Stimulated activated CD4-positive, alpha-beta T cell treated with anti-CD3 and anti-CD28 coated beads, Interleukin-12 subunit alpha, Interleukin-12 subunit beta, amount 100 ng/mL, for 24 hours (primary cell): ENCODE data around the gene TNFRSF14.
A peak's percentile ranks its signal among the peaks of the same experiment; 100 is the strongest.

Experiments used
- DNase-seq, 2 experiments: peaks; one replicate each; pipeline ENCODE4 v3.0.0-alpha.2; 2020; ENCODE audit warnings: low read depth in 2 of 2

TNFRSF14 gene

DNA sequence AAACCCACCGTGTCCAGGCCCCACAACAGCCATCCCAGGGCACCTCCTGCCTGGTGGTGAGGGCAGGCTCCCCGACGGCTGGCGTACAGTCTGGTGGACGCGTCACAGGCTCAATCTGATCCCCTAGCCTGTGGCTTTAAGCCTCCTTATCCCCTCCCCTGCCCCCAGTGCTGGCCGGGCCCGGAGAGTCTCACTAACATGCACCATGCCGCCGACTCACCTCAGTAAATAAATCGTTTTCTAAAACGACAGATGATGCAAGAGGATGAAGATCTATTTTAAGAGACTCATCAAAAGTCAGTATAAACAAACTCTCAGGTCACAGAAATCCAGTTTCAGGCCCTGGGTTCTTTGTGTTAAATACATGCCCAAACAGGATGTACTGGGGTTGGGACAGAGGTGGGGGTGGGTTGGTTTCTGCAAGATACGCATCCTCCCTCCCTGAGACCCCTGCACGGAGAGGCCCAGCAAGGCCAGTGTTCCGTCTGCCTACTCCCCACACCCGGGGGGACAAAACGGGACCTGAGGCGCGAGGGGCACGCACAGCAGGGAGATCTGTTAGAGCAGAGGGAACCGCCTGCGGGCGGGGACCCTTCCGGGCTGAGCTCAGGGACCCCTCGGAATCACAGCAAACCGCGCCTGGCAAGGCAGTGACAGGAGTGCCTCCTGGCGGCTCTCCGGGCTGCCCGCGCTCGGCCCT, 32.8 kb upstream of the TNFRSF14 start:
- DNase-seq = no peak

DNA sequence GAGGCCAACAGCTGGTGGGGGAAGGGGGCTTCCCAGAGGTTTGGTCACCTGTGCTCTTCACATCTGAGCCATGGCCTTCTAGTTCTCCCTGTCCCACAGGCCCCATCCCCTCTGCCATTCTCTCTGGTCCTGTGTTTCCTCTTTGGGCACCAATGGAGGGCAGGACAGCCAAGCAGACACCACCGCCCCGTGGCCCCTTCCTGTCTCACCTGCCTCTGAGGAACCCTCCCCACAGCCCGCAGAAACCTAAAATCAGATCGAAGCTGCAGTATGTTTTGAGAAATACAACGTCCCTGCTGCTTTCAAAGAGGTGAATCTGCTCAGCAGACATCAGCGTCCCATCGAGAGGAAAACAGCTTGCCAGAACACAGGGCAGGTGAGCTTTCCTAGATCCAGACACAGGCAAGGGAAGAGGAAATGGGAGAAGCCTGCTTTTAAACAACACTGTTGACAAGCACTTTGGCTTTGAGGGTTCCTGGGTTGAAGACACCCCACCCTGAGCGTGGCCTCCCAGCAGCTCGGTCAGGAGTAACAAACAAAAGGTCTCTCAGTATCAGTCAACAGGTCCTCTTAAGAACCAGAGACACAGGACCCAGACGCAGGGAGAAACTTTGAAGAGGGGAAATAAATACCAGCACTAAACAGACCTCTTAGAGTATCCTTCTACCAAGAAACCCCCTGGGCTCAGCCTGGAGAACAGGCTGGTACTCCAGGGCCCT, 32.1 kb upstream of the TNFRSF14 start:
- DNase-seq = no peak

DNA sequence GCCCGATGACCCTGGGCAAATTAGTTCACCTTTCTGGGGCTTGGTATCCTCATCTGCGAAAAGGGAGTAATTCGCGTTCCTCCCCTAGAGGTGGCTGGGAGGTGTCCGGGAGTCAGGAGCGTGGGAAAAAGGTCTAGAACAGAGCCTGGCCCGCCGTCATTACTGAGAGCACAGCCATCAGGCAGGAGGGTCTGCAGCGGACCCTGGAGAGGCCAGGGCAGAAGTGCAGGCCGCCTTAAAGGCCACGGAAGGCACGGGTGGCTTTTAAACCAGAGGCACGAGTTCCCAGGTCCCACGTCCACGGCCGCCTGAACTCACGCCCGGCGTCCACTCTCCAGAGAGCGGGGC, 30.6 kb upstream of the TNFRSF14 start:
- no peak for DNase-seq

DNA sequence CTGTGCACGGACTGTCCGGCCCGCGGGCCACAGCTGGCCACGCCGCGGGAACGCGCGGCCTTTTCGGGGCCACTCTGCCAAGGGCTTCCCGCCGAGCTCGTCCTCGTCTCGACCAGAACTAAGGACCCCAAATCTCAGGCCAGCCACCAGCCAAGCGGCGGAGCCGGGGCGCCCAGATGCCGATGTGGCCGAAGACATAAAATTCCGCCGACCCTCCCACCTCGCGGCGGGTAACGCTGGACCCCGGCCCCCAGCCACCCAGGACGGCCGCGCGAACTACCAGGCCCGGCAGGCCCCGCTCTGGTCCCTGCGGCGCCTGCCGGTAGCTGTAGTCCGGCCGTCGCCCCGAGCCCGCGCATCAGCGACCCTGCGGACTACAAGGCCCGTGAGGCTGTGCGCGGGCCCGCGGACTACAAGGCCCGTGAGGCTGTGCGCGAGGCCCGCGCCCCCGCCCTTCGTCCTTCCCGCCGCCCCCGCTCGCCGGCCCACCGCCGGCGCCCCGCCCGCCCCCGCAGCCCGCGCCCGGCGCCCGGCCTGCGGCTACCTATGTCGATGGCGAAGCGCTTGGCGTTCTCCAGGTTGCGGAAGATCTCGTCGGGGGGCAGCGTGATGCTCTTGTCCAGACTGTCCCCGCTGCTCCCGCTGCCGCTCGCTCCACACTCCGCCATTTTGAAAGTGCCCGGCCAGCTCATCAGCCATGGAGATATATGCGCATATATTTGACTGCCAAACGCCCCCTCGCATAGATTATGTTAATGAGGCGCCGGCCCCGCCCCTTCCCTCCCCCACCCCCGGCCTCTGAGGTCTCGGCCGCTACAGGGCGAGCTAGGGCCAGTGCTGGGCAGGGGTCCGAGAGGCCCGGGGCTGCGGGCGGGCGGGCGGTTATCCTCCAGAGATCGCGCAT, 30.0 kb upstream of the TNFRSF14 start, which contains the start of gene PANK4:
Gene PANK4 (minus strand): TSS at position 677 of the 904 bp plus-strand sequence. CDS start 9 bp downstream, at position 668.
- DNase-seq = peak; percentile 74 to 83

DNA sequence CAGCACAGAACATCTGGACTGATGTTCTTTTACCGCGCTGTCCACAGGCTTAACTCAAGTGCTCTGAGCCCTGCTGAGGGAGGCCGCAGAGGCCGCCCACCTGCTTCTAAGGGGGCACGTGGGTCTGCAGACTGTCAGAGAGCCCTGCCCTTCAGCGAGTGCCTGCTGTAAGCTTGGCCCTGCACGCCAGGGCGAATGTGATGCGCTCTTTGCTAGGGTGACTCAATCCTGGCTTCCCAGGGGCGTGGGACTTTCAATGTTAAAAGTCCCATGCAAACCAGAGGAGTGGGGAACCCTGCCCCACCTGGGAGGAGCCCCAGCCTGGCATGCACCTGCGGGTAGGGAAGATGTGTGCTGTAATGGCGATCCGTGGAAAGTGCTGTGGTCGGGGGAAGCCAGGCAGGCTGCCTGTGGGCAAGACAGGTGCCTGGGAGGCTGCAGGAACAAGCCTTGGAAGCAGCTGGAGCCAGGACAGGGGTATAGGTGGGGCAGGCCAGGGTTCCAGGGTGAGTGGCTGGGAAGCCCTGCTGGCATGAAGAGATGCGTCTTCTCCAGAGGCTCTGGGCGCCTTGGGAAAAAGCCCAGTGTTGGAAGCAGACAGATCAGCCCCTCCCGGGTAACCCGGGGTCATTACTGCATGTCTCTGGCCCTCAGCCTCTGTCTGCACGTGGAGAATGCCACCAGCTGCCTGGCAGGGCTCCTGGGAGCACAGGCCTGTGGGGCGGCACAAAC, 29.2 kb upstream of the TNFRSF14 start:
- peak; percentile 24 to 55 for DNase-seq

DNA sequence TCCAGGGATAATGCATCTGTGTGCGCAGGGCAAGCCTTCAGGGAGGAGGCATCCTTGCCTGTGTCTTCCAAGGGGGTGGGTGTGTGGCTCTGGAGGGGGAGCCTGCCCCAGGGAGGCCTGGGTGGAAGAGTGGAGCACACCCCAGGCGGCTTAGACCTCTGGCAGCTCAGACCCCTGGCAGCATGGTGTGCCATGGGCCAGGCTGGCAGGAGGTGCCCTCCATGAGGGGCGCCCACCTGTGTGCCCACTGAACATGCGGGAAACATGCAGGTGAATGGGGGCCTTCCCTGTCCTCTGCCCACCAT, 28.7 kb upstream of the TNFRSF14 start:
- no peak for DNase-seq

DNA sequence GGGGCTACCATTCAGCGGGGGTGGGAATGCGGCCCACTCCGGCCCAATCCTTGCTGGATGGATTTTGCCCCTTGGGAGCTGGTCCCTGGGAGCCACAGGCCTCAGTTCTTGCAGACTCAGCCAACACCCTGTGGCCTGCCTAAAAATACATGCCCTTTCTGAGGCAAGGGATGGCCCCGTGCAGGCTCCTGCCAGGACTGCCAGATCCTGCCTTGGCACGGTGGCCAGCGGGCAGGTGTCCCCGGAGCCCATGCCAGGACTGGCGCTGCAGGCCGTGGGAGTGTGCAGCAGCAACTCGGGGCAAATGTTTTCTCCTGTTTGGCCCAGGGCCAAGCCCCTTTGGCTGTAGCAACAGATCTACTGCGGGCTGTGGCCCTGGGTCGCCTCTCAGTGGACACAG, 28.2 kb upstream of the TNFRSF14 start:
- no peak for DNase-seq

DNA sequence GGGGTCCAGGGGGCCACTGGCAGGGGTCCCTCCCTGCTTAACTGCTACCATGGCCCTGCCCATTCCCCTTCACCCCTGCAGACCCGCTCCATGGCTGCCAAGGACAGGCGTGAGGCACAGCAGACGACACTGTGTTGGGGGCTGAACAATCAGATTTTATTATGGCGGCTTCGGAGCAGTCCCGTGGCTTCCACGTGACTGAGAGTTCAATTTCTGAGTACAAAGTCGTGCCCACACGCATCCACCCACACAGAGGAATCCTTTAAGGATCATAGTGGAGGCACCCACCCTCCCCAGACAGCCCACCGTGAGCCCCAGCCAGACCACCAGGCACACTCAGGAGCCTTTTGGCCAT, 27.6 kb upstream of the TNFRSF14 start:
- DNase-seq = no peak

DNA sequence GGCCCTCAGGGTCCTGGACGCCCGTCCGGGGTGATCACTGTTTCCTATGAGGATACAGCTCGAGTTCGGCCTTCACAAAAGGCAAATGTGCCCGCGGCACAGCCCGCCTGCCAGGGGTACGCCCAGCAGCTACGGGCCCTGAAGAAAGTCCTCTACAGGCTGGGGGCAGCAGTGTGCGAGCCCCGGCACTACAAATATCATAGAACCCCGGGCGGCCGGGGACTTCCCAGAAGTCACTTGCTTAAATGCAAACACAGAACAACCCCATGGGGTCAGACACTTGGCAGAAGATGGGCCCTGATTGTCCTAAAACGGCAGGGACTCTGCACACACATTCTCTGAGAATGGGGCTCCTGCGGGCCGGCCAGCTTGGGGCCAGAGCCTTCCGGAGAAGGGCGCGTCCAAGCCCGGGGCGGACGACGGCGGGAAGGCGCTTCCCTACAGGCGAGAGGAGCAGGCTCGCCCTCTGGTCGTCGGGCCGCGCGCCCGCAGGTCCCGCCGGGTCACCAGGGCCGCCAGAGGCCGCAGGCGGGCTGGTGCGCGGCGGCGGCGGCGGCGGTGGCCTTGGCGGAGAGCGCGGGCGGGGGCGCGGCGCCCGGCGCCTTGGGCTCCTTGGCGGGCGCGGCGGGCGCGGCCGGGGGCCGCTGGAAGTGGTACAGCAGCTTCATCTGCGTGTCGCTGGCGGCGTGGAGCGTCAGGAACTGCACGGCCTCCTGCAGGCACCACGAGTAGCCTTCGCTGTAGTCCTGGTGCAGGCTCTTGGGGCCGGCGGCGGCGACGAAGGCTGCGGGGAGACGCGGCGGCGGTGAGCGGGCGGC, 27.0 kb upstream of the TNFRSF14 start:
- DNase-seq = no peak

DNA sequence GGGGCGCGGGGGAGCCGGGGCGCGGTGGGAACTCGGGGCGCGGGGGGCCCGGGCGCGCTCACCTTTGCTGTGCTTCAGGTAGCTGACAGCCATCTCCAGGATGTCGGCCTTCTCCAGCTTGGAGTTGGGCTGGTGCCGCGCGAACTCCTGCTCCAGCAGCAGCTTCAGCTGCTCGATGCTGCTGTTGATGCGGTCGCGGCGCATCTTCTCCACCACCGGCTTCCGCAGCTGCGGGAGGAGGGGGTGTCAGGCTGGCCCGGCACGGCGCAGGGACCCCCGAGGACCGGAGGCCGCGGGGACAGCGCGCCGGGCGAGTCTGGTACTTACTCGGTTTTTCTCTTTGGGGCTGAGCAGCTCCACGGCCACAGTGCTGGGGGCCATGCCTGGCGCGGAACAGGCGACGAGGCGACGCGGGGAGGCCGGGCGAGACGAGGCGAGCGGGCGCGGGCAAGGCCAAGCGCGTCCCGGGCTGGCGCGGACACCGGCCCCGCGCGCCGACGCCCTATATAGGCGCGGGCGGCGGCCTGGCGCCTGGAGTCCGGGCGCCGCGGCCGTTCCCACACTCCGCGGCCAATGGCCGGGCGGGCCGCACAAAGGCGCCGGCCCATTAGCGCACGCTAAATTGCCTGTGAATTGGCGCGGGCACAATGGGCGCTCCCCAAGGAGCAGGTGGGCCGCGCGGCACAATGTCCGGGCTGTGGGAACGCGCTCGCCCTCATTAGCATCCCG, 26.2 kb upstream of the TNFRSF14 start, which contains the start of gene HES5:
Gene HES5 (minus strand): TSS at position 480 of the 729 bp plus-strand sequence. CDS start 99 bp downstream, at position 381.
- DNase-seq = no peak

DNA sequence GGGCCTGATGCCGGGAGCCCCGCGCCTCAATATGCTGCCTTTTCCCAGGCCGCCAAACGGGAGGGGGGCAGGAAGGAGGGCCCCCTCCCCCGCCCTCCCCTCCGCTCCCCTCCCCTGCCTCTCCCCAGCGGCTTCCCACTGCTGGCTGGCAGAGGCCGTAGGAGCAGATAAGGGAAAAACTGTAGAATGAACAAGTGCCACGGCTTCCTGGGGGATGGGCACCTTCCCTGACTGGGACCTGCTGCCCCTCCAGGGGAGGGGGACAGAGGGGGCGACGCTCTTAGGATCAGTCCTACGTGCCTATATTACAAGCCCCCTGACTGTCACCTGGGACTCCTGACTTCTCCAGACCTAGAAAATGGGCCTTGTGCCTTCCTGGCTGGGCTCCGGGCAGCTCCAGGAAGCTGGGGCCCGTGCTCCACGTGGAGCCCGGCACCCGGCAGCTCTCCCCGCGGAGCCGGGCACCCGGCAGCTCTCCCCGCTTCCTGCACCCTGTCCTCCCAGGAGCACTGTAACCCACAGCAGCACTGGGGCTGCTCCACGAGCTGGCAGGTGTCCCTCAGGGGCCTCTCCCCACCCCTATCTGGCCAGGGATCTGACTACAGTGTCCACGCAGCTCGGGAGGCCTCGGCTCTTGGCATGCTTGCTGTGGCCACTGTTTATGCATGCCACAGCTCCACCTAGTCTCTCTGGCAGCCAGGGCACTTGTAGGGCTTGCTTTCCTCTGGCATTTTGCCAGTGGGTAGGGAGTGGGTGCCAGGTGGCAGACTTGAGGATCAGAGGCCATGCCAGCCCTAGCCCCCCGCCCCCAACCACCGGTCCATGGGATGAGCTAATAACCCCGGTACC, 25.4 kb upstream of the TNFRSF14 start:
- DNase-seq = no peak

DNA sequence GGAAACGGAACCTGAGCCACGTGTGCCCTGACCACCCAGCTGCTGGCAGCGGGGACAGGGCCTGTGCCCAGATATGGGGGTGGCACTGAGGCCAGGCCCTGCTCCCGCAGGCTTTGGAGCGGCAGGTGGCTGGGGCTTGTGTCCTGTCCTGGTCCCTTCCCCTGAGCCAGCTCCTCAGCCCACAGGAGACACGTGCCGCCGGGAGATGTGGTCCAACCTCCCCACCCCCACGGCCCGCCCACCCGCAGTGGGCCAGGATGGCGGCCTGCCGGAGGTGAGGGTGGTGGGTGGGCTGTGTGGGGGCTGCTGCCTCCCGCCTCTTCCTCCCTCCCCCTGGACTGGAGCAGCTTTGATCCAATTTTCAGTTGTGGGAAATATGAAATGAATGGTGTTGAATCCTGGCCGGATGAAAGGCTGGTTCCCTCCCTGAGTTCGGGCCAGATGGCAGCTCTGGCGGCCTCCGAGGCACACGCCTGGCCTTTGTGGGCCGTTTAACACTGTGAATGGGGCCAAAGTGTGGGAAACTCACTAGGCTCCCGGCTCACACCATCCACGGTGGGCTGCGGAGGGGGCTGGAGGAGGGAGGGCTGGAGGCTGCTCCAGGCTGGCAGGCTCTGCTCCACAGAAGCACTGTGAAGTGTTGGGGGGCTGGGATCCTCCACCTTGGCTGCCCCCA, 23.5 kb upstream of the TNFRSF14 start:
- DNase-seq = no peak

DNA sequence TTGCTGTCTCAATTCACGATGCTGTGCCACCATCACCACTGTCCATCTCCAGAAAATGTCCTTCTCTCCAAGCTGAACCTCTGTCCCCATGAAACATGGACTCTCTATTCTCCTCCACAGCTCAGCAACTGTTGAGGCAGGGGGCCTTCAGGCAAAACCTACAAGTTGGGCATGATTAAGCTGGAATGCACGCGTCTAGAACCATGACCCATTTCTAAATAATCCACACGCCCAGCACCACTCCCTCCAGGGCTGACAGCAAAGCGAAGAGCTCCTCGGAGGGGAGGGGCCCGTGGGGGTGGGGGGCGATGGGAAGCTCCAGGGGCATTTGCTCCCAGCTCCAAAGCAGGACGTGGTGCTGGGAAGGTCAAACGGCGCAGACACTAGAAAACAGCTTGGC, 22.8 kb upstream of the TNFRSF14 start:
- no peak for DNase-seq

DNA sequence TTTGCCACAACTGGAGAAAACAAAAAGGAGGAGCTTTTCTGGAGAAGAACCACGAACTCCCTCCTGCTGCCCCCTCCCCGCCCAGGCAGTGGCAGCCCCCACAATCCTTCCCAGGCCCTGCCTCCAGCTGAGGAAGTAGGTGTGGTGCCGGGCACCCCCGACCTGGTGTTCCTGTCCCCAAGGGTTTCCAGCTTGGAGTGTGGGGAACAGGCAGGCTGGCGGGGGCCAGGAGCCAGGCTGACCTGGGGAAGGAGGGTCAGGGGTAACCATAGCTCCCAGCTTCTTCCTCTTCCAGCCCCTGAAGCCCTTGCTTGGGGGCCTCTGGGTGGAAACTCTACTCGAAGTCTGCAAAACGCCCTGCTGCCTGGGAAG, 21.9 kb upstream of the TNFRSF14 start:
- no peak for DNase-seq

DNA sequence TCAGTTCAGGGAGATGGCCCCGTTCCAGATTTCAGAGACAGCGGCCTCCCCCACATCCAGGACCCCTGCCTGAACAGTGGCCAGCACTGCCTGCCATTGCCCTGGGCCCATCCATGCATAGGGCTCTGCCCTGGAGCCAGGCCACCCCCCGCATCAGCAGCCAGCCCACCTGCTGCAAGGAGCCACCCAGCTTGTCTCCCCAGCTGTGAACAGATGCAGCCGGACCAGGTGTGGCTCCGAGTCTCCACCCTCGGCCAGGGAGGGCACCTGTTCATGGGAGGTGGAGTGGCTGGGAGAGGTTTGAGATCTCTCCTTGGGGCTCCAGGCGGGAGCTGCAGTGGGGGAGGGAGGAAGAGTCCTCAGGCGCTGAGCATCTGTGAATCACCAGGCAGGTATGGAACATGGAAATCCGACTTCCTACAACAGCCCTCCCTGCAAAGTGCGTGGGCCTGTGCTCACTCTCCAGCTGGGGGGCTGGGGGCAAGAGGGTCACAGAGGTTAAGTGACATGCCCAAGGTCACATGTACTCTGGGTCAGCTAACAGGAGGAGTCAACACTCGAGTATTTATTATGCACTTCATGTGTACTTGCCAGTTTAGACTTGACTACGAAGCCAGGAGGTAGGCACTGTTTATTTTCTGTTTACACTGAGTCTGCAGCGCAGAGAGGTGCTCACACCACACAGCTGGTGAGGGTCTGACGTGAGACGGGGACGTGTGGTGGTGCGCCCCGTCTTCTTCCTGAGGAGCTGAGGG, 21.3 kb upstream of the TNFRSF14 start:
- DNase-seq = no peak

DNA sequence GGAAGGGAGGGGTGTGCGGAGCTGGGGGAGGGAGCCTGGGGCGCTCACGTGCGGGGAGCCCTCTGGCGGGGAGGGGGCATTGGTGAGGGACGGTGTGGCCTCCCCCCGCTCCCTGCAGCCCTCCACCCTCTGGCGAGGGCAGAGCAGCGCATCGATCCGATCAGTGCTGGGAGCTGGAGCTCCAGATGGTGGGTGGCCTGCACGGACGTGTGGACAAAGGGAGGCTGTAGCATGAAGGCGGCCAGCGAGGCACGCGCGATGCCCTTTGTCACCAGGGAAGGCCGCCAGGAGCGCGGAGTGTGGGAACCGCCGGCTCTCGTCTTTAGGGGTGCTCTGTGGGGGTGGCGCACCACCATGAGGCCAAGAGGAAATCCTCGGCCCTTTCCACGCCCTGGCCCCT, 20.7 kb upstream of the TNFRSF14 start:
- DNase-seq = no peak

DNA sequence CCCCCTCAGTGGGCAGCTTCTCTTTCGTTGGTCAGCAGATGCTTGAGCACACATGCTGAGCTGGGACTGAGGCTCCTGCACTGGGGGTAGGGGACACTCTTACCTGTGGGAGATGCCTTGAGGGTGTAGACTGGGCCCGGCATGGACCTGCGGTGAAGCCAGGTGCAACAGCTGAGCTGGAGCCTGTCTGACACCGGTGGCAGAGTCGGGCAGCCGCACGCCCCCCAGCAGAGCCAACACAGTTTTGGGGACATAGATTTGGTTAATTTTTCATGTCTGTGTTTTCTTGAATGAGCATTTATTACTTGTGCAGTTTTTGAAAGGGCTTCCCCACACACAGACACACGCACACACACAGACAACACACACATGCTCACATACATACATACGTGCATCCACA, 20.2 kb upstream of the TNFRSF14 start:
- no peak for DNase-seq

DNA sequence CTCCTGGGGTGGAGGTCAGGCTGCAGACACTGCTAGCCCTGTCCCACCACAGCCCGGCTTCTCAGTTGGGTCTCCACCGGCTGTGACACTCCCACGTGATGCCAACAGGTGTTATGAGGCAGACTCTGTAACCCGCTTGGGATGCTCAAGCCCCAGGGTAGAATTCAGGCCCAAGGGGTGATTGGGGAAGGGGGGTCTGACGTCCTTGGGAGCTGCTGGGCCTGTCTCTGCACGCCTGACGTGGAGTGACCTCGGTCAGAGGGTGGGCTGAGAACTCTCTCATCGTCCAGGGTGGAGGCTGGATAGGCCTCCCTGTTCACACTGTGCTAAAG, 18.4 kb upstream of the TNFRSF14 start:
- DNase-seq = no peak
